GM19468 (cell line): ENCODE data around the gene ELN.
"Not testable (repeated sequence)": the region's sequence is repeated elsewhere in the genome, so short reads cannot be mapped to it uniquely, and the experiment has no call there.

Experiments
- ATAC-seq: cut with Tn5 transposase; IDR thresholded peaks from one replicate; pipeline ENCODE4 v1.9.1; 2021; ENCODE audit warnings: mild to moderate bottlenecking, moderate library complexity, moderate number of reproducible peaks; ENCODE audit not compliant: unreplicated experiment; ENCODE audit errors: extremely low read depth

Gene ELN

GRCh38 chr7:74040101-74040790, 12.3 kb downstream of the ELN start:
- ATAC-seq: no peak

DNA sequence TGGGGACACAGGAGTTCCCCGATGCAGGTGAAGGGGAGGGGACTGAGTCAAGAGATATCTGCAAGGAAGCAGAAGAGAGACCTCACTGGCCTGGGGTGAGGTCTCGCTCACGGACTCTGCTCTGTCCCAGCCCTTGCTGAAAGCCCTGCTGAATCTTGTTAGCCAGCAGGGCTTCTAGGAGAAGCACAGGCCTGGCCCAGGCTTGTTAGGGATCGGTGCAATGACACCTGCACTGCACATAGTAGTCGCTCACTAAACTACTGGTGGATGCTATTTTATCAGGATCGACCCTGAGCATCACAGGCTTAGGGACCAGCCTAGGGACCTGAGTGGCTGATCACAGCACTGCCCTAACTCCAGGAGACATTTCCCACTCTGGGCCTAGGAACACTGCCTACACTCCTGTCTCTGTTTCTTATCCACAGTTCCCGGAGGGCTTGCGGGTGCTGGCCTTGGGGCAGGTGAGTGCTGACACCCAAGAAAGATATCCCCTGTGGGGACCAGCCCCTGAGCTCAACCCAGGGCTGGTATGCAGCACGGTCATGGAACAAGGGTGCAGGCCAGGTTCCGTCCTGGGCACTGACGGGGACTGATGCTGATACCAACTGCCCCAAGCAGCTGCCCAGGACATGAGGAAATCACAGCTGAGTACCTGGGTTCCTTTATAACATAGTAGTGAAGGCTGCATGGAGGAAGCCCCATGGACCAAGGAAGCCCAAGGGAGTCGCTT, 13.0 kb downstream of the ELN start:
- ATAC-seq: no peak

- no peak for ATAC-seq
Observed at GRCh38 chr7:74042746-74043522, 15.0 kb downstream of the ELN start.

- ATAC-seq: no peak
Observed at GRCh38 chr7:74043523-74043951, 15.6 kb downstream of the ELN start.

DNA sequence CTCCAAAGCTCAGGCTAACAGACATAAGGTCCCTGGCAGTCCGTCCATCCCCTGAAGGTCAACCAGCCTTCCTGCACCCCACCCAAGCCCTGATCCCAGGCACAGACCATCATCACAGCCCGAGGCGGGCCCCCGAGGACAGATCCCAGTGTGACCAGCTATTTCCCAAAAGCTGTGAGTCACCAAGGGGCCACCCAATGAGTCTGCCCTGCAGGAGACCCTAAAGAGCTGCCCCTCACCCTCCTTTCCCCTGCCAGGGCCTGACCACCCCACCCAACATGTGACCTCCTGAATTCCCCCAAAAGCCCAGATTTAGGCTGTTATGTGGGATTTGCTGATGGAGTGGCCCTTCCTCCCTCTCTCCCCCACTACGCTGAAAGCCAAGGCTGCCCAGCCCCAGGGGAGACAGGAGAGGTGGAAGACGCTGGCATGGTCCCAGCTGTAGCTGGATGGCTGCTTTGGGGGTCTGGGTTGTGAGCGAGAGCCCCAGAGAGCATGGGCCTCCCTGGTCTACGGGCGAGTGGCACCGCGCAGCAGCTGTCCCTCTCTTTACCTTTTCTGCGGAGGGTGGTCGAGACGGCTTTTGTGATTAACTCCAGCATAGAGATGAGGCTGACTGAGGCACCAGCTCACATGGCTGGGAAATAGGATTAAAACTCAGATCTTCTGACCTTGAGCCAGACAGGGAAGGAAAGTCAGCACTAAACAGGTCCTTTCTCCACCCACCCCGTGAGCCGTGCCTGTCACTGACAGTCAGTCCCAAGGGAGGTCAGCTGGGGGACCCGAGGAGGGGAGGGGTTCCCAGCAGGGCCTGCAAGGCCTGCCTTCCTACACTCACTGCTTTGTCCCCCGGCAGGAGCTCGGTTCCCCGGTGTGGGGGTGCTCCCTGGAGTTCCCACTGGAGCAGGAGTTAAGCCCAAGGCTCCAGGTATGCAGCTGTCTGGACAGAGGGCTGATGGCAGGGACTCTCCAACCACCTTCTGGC, 16.7 kb downstream of the ELN start:
- no peak for ATAC-seq

DNA sequence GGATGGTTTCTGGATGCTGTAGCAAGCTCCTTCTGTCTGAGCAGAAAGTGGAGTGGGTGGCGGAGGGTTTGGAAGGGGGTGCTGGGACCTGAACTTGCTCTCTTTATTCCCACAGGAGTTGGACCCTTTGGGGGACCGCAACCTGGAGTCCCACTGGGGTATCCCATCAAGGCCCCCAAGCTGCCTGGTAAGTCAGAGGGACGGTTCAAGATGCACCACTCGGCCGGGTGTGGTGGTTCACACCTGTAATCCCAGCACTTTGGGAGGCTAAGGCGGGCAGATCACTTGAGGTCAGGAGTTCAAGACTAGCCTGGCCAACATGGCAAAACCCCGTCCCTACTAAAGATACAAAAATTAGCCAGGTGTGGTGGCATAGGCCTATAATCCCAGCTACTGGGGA, 18.6 kb downstream of the ELN start:
- not testable (repeated sequence) for ATAC-seq

DNA sequence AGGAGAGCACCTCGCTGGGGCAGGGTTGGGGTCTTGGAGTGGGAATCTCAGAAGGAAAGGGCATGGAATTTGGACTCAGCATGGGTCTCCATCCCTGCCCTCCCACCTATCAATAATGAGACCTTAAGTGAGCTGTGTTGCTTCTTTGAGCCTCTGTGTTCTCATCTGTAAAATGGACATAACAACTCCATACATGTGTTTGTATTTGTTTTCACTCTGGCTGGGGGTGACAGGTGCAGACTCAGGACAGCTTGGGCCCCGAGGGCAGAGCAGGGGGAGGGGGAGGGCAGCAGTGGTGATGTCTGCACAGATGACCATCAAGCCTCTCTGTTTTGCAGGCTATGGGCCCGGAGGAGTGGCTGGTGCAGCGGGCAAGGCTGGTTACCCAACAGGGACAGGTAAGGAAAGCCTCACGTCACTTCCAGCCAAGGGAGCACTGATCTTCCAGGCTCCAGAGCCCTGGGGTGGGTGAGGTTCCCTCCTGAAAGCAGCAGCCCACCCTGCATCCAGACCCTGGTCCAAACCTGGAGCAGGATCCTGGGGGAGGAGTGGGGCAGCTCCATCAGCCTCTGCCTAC, 19.9 kb downstream of the ELN start:
- ATAC-seq: no peak

- ATAC-seq: no peak
Observed at GRCh38 chr7:74048999-74049599, 21.1 kb downstream of the ELN start.

DNA sequence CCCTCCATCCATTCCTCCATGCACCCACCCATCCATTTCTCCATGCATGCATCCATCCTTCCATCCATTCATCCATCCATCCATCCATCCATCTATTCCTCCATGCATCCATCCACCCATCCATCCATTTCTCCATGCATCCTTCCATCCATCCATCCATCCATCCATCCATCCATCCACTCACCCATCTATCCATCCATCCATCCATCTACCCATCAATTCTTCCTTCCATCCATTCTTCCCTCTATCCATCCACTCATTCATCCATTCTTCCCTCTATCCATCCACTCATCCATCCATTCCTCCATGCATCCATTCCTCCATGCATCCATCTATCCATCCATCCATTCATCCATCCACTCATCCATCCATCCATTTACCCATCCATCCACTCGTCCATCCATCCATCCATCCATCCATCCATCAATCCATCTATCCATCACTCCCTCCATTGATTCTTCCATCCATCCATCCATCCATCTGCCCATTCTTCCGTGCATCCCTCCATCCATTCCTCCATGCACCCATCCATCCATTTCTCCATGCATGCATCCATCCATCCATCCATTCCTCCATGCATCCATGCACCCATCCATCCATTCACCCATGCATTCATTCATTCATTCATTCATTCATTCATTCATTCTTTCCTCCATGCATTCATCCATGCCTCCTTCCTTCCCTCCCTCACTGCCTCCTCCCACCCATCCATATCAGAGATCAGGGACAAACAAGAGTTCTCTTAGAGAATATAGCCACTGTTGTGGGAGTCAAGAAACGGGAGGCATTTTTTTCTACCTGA, 22.2 kb downstream of the ELN start:
- no peak for ATAC-seq

GRCh38 chr7:74051193-74051592, 23.2 kb downstream of the ELN start:
- no peak for ATAC-seq

DNA sequence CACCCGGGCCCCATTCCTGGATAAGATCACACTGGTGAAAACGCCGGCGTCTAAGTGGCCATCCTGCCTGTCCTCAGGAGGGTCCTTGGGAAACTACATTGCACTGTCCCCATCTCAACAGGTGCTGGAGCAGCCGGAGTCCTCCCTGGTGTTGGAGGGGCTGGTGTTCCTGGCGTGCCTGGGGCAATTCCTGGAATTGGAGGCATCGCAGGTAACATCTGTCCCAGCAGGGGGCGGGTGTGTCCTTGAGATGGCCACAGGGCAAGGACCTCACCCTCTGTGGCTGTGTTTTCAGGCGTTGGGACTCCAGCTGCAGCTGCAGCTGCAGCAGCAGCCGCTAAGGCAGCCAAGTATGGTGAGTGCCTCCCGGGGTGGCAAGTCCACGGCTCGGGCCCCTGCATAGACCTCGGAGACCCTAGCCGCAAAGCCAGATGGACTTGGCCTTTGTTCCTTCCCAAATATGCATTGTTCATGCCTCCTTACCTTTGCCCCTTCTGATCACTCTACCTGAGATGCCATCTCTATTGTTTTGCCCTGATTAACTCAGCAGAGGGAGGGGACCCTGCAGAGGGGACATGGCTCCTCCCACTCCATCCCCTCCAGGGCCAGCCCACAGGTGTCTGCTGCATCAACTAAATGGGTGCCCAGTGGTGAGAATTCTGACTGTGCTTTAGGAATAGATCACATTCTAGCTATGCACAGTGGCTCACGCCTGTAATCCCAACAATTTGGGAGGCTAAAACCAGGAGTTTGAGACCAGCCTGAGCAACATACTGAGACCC, 23.8 kb downstream of the ELN start:
- ATAC-seq: no peak

- no peak for ATAC-seq
Observed at GRCh38 chr7:74052628-74053027, 24.7 kb downstream of the ELN start.

DNA sequence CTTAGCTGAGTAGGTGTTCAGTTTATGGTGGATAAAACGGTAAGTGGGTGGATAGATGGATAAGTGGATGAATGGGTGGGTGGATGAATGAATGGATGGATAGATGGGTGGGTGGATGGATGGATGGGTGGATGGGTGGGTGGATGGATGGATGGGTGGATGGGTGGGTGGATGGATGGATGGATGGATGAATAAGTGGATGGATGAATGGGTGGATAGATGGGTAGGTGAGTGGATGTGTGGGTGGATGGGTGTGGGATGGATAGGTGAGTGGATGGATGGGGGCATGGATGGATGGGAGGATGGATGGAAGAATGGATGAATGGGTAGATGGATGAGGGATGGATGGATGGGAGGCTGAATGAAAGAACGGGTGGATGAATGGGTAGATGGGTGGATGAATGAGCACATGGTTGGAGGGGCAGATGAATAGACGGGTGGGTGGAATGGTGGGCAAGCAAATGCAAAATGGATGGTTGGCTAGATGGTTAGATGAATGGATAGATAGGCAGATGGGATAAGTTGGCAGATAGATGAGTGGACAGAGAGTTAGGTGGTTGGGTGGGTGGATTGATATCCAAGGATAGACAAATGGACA, 25.7 kb downstream of the ELN start:
- ATAC-seq: no peak

DNA sequence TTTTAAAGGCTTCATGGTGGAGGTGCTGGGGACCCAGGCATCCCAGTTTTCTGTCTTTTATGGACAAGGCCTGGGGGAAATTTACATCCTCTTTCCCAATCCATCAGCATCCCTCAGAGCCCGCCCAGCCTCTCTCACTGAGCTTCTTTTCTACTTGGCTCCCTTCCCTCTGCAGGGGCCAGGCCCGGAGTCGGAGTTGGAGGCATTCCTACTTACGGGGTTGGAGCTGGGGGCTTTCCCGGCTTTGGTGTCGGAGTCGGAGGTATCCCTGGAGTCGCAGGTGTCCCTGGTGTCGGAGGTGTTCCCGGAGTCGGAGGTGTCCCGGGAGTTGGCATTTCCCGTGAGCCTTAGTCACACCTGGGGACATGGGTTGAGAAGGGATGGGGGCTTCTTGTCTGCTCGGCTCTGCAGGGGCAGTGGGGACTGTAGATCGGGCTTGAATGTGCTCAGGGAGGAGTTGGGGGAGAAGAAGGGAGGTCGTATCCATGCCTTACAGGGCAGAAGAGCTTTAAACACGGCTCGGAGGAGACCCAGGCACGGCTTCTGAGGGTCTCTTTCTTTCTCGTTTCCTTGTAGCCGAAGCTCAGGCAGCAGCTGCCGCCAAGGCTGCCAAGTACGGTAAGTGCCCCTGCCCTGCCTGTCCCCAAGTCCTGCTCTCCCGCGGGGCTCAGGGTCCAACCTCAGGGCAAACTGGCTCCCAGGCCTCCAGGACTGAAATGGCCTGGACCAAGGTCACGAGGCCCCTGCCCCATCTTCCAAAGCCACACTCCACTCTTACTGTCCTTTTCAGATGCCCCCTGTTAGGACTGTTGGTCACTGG, 28.3 kb downstream of the ELN start:
- ATAC-seq: no peak

DNA sequence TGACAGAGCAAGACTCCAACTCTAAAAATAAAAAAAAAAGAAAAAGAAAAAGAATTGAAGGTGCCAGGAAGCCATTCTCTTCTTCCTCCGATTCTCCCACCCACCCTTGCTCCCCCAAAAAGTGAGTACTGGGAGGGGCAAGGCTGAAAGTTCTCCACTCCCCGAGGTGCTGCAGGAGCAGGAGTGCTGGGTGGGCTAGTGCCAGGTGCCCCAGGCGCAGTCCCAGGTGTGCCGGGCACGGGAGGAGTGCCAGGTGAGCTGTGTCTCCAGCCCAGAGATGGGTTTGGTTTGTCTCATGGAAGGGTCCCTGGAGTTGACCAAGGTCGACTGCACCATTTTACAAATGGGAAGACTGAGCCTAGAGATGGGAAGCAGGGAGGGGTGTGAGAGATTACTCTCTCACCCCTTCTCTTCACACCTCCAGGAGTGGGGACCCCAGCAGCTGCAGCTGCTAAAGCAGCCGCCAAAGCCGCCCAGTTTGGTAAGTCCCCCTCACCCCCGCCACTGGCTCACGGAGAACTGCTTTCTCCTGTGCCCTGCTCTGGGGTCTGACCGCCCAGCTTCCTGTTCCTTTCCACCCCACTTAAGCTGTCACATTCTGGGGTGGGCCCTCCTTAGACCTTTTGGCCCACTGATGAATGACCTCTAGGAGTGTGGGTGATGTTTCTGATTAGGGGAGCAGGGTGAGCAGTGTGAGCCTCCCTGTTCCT, 29.4 kb downstream of the ELN start:
- no peak for ATAC-seq

GRCh38 chr7:74057987-74058386, 30.0 kb downstream of the ELN start:
- no peak for ATAC-seq
